NCI-H748 (cell line): ENCODE measurements around the gene KIF5A.
"Not testable (repeated sequence)": the region's sequence is repeated elsewhere in the genome, so short reads cannot be mapped to it uniquely, and the experiment has no call there.

Source experiments
- DNase-seq: peaks from one replicate; lab custom pipeline; 2025; ENCODE audit not compliant: unreplicated experiment; lab: John Stamatoyannopoulos, UW

KIF5A gene

GRCh38 chr12:57553343-57554202, 3.7 kb downstream of the KIF5A start:
- peak; percentile 27 for DNase-seq

DNA sequence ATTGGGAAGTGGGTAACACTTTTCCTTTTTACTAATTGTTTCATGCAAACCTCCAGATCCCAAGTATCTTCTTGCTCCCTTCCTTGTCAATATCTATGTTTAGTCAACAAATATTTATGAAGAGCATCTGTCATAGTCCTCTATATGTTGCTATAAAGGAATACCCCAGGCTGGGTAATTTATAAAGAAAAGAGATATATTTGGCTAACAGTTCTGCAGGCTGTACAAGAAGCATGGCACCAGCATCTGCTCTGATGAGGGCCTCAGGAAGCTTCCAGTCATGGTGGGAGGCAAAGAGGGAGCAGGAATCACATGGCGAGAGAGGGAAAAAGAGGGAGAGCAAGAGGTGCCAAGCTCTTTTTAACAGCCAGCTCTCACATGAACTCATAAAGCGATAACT, 4.6 kb downstream of the KIF5A start:
- DNase-seq: no peak

DNA sequence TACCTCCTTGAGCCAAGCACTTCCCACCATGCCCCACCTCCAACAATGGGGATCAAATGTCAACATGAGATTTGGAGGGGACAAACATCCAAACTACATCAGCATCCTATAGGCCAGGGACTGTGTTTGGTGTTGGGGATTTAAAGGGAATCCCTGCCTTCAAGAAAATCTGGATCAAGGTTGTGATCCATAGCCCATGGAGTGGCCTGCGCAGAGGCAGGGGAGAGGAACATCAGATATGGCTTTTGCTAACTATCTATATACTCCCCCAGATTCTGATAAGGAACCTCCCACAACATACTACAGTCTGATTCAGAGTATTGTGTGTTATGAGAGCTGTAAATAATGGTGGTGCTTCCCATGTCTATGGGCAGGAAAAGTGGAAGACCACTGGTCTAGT, 5.1 kb downstream of the KIF5A start:
- DNase-seq: no peak

GRCh38 chr12:57558864-57559263, 9.0 kb downstream of the KIF5A start:
- DNase-seq: no peak

DNA sequence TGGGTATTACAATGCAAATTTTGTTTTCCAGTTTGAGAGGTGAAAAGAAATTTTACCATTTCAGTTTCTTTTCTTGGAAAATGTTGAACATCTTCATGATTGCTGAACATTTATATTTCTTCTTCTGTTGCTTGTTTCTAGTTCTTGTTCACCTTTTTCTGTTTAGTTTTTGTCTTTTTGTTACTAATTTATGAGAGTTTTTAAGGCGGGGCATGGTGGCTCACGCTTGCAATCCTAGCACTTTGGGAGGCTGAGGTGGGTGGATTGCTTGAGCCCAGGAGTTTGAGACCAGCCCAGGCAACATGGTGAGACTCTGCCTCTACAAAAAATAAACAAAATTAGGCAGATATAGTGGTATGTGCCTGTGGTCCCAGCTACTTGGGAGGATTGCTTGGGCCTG, 10.7 kb downstream of the KIF5A start:
- no peak for DNase-seq

DNA sequence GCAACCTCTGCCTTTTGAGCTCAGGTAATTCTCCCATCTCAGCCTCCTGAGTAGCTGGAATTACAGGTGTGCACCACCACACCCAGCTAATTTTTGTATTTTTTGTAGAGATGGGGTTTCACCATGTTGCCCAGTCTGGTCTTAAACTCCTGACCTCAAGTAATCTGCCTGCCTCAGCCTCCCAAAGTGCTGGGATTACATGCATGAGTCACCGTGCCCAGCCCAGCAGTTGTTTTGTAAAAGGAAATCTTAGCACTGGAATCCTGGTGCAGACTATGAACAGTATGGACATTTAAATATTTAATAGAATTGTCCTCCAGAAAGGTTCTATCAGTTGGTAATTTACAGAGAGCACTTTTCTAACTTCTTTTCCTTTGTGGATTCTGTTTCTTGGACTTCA, 11.3 kb downstream of the KIF5A start:
- DNase-seq: not testable (repeated sequence)

DNA sequence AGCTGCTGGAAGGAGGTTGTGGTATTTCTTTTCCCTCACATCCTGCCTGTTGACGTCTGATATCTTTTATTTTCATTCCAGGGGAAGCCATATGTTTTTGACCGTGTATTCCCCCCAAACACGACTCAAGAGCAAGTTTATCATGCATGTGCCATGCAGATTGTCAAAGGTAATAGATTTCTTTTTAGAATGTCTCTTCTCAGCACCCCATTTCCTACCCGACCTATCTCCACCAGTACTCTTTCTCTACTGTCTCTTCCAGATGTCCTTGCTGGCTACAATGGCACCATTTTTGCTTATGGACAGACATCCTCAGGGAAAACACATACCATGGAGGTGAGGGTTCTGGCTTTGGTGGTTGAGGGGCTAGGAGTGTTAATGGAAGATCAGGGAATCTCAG, 13.5 kb downstream of the KIF5A start:
- no peak for DNase-seq

- DNase-seq: no peak
Measured at GRCh38 chr12:57564178-57564740, 14.4 kb downstream of the KIF5A start.

GRCh38 chr12:57568838-57569237, 19.0 kb downstream of the KIF5A start:
- no peak for DNase-seq

- DNase-seq: no peak
Measured at GRCh38 chr12:57569858-57570257, 20.0 kb downstream of the KIF5A start.

GRCh38 chr12:57570438-57570837, 20.6 kb downstream of the KIF5A start:
- not testable (repeated sequence) for DNase-seq

DNA sequence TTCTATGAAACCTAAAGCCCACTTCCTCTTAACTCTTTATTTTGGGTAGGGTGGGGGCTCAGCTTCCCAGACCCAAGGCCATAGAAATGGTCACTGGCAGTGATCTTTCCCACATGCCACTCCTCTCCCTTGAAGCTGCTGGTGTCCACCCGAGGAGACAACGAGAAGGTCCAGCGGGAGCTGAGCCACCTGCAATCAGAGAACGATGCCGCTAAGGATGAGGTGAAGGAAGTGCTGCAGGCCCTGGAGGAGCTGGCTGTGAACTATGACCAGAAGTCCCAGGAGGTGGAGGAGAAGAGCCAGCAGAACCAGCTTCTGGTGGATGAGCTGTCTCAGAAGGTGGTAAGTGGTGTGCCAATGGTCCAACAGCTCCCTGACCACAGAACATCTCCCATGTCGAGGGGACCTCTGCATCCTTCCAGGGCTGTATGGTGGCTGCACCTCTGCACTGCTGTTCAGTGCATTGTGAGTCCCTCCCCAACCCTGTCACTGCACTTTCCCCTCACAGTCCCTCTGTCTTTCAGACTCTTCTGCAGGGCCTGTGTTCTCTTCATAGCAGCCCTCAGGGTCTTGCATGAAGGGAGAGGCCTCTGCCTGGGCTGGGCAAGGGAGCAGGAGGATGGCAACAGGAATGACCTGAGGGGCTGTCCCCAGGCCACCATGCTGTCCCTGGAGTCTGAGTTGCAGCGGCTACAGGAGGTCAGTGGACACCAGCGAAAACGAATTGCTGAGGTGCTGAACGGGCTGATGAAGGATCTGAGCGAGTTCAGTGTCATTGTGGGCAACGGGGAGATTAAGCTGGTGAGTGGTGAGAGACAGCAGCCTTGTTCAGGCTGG, 22.3 kb downstream of the KIF5A start:
- no peak for DNase-seq

- no peak for DNase-seq
Measured at GRCh38 chr12:57574795-57575194, 25.0 kb downstream of the KIF5A start.

DNA sequence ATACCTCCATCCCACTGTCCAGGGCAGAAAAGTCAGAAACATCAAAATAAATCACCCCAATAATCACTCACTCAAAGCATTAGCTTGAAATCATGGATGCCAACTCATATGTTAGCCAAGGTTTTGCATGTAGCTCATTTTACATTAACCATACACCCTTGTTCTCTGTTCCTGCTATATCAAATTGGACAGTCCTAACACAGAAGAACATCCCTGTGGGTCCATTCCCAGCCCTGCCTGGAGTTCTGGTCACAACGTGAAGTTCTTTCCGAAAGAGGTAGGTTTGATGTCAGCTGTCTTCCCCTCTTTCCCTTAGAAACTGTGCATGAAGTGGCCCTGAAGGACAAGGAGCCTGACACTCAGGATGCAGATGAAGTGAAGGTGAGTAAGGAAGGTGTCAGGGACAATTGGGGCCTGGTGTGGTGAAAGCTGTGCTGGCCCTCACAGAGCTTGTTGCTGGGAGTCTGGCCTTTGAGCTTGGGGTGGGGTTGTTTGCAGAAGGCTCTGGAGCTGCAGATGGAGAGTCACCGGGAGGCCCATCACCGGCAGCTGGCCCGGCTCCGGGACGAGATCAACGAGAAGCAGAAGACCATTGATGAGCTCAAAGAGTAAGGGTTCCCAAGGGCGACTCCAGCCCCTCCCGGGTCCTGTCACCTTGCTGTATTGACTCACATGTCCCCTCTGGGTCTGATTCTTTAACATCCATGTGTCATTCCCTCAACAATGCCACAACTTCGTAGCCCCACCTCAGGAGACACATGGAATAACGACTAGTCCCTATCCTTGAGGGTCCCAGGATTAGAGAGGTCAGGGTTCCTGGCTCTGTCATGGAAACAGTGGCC, 26.1 kb downstream of the KIF5A start:
- DNase-seq: no peak

DNA sequence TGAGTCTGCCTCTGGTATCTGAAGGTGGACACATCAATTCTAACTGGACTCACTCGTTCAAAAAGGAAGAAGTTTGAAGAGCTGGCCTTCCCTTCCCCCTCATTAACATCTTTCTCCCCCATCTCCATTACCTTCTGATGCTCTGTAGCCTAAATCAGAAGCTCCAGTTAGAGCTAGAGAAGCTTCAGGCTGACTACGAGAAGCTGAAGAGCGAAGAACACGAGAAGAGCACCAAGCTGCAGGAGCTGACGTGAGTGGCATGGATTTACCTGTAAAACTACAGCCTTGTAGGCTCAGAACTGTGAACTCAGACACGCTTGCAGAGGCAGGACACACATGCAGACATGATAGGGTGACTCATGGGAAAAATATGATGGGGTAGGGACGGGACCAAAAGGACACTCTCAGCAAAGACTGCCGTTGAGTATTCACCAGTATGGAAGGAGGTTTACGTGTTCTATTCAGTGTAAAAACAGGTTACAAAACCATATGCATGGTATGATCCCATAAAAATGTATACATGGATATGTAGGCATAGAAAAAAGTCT, 26.8 kb downstream of the KIF5A start:
- DNase-seq: no peak

DNA sequence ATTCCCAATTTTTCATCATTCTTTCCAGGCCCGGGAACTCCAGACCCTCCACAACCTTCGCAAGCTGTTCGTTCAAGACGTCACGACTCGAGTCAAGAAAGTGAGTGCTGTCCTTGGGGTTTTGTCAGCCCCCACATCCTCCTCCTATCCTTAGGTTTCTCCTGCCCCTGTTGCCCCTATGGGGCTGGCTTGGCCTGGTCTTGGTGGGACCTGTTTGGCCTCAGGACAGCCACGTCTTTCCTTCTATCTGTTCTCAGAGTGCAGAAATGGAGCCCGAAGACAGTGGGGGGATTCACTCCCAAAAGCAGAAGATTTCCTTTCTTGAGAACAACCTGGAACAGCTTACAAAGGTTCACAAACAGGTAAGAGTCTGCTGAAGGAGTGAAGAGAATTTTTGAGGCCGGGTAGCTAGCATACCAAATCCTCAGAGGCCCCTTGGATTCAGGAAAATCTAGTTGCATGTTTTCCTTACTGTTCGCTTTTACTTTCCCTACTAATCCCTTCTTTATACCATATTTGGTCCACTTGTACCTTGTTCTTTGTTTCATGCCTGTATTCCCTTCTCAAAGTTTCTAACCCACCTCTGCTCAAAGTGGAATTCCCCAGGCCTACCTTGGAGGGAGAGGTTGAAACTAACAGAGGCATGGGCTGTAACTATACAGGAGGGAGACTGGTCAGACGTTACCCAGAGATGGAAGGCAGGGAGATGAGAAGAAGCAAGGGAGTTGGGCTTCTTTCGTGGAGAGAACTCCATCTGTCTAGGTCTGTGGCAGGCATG, 28.3 kb downstream of the KIF5A start:
- no peak for DNase-seq

DNA sequence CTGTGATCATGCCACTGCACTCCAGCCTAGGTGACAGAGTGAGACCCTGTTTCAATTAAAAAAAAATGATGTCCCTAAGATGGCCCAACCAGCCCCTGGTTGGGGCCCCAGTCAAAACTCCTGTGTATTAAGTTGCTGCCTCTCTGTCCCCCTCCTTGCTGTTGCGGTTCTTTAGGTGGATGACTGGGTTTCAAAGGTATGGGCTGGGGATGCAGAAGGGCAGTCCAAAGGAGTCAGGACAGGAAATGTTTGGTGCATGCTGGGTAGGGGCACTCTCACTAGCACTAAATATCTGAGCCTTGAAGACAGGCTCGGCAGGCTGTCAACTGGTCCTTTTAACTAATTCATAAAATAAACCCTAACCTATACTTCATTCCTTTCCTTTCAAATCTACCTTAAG, 29.2 kb downstream of the KIF5A start:
- no peak for DNase-seq

DNA sequence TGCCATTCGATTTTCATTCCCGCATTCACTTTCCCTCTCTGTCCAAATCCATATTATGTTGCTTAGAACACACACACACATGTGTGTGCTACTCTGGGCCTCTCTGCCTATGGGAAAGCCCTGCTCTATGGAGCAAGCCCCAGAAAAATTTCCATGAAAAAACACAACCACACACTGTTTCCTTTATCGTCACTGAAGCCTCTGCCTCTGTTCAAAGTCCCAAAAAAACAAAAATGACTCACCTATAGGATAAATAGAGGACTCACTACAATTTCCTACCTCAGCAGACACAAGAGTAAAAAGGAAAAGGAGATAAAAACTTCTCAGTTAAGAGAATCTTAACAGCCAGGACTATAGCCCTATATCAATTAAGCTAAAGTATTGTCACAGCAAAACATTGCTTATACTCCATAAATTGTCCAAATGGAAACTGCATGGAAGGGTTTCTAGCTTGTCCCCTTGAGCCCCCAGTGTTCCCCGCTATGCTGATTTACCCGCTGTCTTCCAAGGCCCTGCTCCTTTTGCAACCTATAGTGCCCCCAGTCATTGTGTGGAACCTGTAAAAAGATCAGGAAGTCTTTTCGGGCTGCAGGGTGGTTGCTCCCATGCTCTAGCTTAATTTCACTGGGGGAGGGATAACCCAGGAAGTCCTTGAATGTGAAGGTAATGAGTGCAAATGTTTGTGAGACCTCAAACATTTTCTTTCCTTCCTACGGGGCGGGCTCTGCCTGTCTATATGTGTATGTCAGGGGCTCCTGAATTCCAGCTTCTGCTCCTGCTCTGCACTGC, 30.0 kb downstream of the KIF5A start:
- no peak for DNase-seq

GRCh38 chr12:57580466-57580795, 30.6 kb downstream of the KIF5A start:
- no peak for DNase-seq
